Stomach (tissue), 9 donors: ENCODE results near the gene CPXM2. TPM values are rescaled to one million over a fixed set of nuclear protein-coding genes. Genes with fewer than 3 reads are reported as not detected.

Experiments
- DNase-seq, 2 donors: peaks; one replicate each; pipeline versions ENCODE4 v3.0.0 to v3.0.0-alpha.2; 2013 to 2019
- H3K27ac ChIP-seq, 5 donors: fragments of 200-600 bp in 4 of 5; sonication (generic) in 4 of 5; one replicate each; pipeline ENCODE4 v1.5.1; 2013 to 2019; ENCODE audit warnings: mild to moderate bottlenecking in 1 of 5, moderate library complexity in 1 of 5
- H3K27me3 ChIP-seq, 3 donors: fragments of 200-600 bp; sonication (generic); one replicate each; pipeline ENCODE4 v1.5.1; 2017 to 2019; ENCODE audit warnings: mixed run types in 1 of 3
- H3K36me3 ChIP-seq, 4 donors: fragments of 200-600 bp; sonication (generic); 1 replicate in 3 of 4; 2 replicates in 1 of 4; pipeline ENCODE4 v1.5.1; 2016 to 2019
- H3K4me1 ChIP-seq, 4 donors: fragments of 200-600 bp; sonication (generic); one replicate each; pipeline ENCODE4 v1.5.1; 2016 to 2019
- H3K4me3 ChIP-seq, 4 donors: fragments of 200-600 bp; sonication (generic) in 3 of 4; one replicate each; pipeline ENCODE4 v1.5.1; 2016 to 2019; ENCODE audit warnings: mild to moderate bottlenecking in 1 of 4
- H3K9me3 ChIP-seq, 4 donors: fragments of 200-600 bp; sonication (generic); one replicate each; pipeline ENCODE4 v1.5.1; 2016 to 2019
- EP300 ChIP-seq: sonication (generic); formaldehyde crosslinking; IDR thresholded peaks from one replicate; pipeline ENCODE4 v1.6.1; 2017; ENCODE audit warnings: antibody characterized with exemption
- POLR2A ChIP-seq, 4 donors: fragments of 450-650 bp; IDR thresholded peaks; one replicate each; pipeline ENCODE4 v1.6.1; 2016; ENCODE audit warnings: antibody characterized with exemption in 4 of 4, control low read depth in 2 of 4, mild to moderate bottlenecking in 1 of 4, moderate library complexity in 1 of 4
- POLR2AphosphoS5 ChIP-seq, 3 donors: sonication (generic); formaldehyde crosslinking; IDR thresholded peaks; one replicate each; pipeline ENCODE4 v1.6.1; 2016; ENCODE audit warnings: antibody characterized with exemption in 3 of 3
- WGBS, 5 donors: extraction: QIAGEN DNeasy Blood & Tissue Kit in 3 of 5; methylation state at CpG; one replicate each; pipeline versions ENCODE4 v1.1.5 to v1.1.7; 2013 to 2018; 5-methylcytosine and 5-hydroxymethylcytosine counted together
- intact Hi-C: fragments of 100-400 bp; cut with DNase I; formaldehyde crosslinking; loops from one replicate; pipeline ENCODE4 v1.15.1; 2023; ENCODE audit warnings: low total_unique reads
- polyA plus RNA-seq, 3 donors: library from polyadenylated mRNA; stranded (reverse); fragments of 200-250 nt; gene quantifications; one replicate each; pipeline ENCODE4 v1.2.3, GENCODE V29; 2013
- total RNA-seq, 5 donors: library from RNA; depleted of rRNA; stranded (reverse); fragments of >200 nt; gene quantifications; one replicate each; pipeline versions ENCODE4 v1.1.0 to v1.2.3, GENCODE V29; 2014 to 2016
- TF ChIP-seq, protein P1 (sequence below), 7 experiments: fragments of 450-650 bp in 4 of 7; fragments of 200-600 bp in 3 of 7; sonication (generic) in 3 of 7; IDR thresholded peaks; one replicate each; pipeline ENCODE4 v1.5.1; 2016 to 2019; ENCODE audit warnings: antibody characterized with exemption in 7 of 7, control low read depth in 2 of 7, mild to moderate bottlenecking in 1 of 7
- donor health status: healthy with polysubstance abuse.
- donor health status: Bipolar disorder and iron deficiency.
- donor health status: healthy.

Gene CPXM2
- total and polyA plus RNA-seq, 8 donors, result 0.46 to 33.5 (median 9.9) TPM

DNA sequence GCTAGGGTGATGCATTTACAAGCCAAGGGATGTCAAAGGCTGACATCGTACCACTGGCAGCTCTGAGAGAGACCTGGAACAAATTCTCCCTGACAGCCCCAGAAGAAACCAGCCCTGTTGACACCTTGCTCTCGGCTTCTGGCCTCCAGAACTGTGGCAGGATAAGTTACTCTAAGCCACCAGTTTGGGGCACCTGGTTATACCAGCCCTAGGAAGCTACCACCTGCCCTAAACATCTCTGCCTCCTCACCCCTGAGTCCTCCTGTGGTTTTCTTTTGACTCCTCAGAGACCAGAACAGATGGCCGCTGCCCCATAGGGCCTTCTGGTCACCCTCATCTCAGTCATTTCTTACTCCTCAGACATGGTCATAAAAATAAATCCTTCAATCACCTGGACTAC, 107.4 kb downstream of the CPXM2 start:
- DNase-seq, result no peak
- Histone ChIP-seq H3K4me1 (no peaks in the 10 kb centered on the region), H3K9me3 (peaks cover 0 to 2% (median 0%) of the 10 kb centered on the region in 4 donors), H3K27ac (no peak overlapping the region), H3K4me3 (no peak overlapping the region), H3K36me3 (no peaks in the 10 kb centered on the region), H3K27me3 (peaks cover 0 to 23% (median 0%) of the 10 kb centered on the region in 3 donors)
- TF ChIP-seq, protein P1, sequence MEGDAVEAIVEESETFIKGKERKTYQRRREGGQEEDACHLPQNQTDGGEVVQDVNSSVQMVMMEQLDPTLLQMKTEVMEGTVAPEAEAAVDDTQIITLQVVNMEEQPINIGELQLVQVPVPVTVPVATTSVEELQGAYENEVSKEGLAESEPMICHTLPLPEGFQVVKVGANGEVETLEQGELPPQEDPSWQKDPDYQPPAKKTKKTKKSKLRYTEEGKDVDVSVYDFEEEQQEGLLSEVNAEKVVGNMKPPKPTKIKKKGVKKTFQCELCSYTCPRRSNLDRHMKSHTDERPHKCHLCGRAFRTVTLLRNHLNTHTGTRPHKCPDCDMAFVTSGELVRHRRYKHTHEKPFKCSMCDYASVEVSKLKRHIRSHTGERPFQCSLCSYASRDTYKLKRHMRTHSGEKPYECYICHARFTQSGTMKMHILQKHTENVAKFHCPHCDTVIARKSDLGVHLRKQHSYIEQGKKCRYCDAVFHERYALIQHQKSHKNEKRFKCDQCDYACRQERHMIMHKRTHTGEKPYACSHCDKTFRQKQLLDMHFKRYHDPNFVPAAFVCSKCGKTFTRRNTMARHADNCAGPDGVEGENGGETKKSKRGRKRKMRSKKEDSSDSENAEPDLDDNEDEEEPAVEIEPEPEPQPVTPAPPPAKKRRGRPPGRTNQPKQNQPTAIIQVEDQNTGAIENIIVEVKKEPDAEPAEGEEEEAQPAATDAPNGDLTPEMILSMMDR (IDR thresholded peaks at IDR 0.05), result no peak
- TF ChIP-seq POLR2AphosphoS5 (IDR thresholded peaks at IDR 0.05) (no peak), POLR2A (IDR thresholded peaks at IDR 0.05) (no peak), EP300 (no peak)
- intact Hi-C loops, result no loop called here
- WGBS, 5 donors, result 73 to 83% (median 80%) methylated on average over 3 of the region's 3 CpGs

DNA sequence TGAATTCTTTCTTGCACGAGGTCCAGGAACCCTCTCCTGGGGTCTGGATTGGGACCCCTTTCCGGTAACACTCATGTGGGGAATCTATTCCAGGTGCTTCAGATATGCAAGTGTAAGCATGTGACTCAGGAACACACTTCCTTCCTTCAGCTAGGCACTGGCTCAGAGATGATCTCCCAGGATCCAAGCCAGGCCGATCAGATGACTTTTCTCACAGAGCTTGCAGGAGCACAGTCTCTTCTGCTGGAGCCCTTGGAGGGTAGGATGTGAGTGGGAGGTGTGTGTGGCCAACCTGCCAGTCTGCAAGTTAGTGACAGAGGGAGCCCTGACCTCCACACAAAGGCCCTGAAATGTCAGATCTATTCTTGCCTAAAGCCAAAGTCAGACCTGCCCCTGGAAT, 108.3 kb downstream of the CPXM2 start:
- no peak overlapping the region for H3K4me3 ChIP-seq
- intact Hi-C loops, result no loop called here
- TF ChIP-seq POLR2A (IDR thresholded peaks at IDR 0.05) (no peak), EP300 (no peak), POLR2AphosphoS5 (IDR thresholded peaks at IDR 0.05) (no peak)
- TF ChIP-seq, protein P1 (IDR thresholded peaks at IDR 0.05), result no peak
- 53 to 66% (median 60%) methylated on average over 3 of the region's 3 CpGs for WGBS, 5 donors
- no peaks in the 10 kb centered on the region for H3K4me1 ChIP-seq
- H3K27me3 ChIP-seq, result peaks cover 0 to 23% (median 0%) of the 10 kb centered on the region in 3 donors
- no peaks in the 10 kb centered on the region for H3K9me3 ChIP-seq
- no peak overlapping the region for H3K27ac ChIP-seq
- H3K36me3 ChIP-seq, result no peaks in the 10 kb centered on the region
- no peak for DNase-seq

DNA sequence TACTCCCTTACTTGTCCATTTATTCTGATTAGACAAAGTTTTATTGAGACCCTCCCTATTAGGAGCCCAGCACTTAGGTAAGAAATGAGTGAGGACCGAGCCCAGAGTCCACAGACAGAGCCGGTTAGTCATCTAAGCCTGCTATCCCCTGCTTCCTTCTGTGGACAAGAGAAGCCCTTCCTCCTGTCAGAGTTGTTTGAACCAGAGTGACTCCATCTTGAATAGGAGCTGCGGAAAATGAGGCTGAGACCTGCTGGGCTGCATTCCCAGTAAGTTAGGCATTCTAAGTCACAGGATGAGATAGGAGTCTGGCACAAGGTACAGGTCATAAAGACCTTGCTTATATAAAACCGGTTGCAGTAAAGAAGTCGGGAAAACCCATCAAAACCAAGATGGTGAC, 109.1 kb downstream of the CPXM2 start:
- H3K36me3 ChIP-seq, result no peaks in the 10 kb centered on the region
- H3K4me1 ChIP-seq, result no peaks in the 10 kb centered on the region
- H3K4me3 ChIP-seq, result no peak overlapping the region
- no peak for DNase-seq
- peaks cover 0 to 23% (median 0%) of the 10 kb centered on the region in 3 donors for H3K27me3 ChIP-seq
- H3K27ac ChIP-seq, result no peak overlapping the region
- WGBS, 5 donors, result 66 to 82% (median 74%) methylated on average over 5 of the region's 5 CpGs
- H3K9me3 ChIP-seq, result no peaks in the 10 kb centered on the region
- intact Hi-C loops, result no loop called here
- TF ChIP-seq, protein P1 (IDR thresholded peaks at IDR 0.05), result no peak
- TF ChIP-seq EP300 (no peak), POLR2AphosphoS5 (IDR thresholded peaks at IDR 0.05) (no peak), POLR2A (IDR thresholded peaks at IDR 0.05) (no peak)

DNA sequence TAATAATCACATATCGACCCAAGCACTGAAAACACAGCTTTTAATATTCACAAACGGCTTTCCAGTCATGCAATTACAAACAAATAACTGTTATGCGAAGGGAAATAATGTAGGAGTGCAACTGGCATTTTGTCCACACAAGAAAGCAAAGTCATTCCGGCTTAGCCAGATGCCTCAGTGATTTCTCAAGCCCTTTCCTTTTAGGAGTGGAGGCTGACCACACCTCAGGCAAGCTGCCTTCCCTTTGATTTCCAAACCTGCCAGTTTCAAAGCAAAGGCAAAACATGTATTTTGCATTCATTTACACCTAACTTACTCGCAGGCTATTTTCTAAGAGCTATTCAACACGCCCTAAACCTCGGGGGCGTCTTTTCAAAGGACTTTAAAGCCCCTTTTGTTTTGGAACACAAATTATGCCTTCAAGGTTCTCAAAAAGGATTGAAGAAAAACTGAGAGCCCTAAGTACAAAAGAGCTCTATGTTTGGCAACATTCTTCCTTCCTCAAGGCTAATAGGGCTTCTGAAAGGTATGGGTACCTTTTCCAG, 109.6 kb downstream of the CPXM2 start:
- H3K4me3 ChIP-seq, result no peak overlapping the region
- no peaks in the 10 kb centered on the region for H3K9me3 ChIP-seq
- no peaks in the 10 kb centered on the region for H3K36me3 ChIP-seq
- intact Hi-C loops, result no loop called here
- TF ChIP-seq POLR2A (IDR thresholded peaks at IDR 0.05) (no peak), EP300 (no peak), POLR2AphosphoS5 (IDR thresholded peaks at IDR 0.05) (no peak)
- TF ChIP-seq, protein P1 (IDR thresholded peaks at IDR 0.05), result no peak
- 32 to 41% (median 33%) methylated on average over 8 of the region's 8 CpGs for WGBS, 5 donors
- DNase-seq, result no peak
- no peaks in the 10 kb centered on the region for H3K4me1 ChIP-seq
- H3K27me3 ChIP-seq, result peaks cover 0 to 22% (median 0%) of the 10 kb centered on the region in 3 donors
- H3K27ac ChIP-seq, result no peak overlapping the region
